Measurements from ENCODE around the gene TBL1X. TPM values are rescaled to one million over a fixed set of nuclear protein-coding genes. Genes with fewer than 3 reads are reported as not detected.

Gene TBL1X
- total RNA-seq, 1 experiment from 2014 or later = 14.6 TPM

- DNase-seq (ENCODE audit: low read depth, low spot score) (no peak), ATAC-seq (no peak)
- Histone ChIP-seq H3K9me3 (ENCODE audit: control insufficient read depth, insufficient read depth, low read depth, low read length) (no peaks in the 10 kb centered on the region), H3K4me1 (ENCODE audit: control insufficient read depth, insufficient read depth, low read length) (no peaks in the 10 kb centered on the region), H3K27ac (ENCODE audit: low read length) (no peak overlapping the region), H3K27me3 (ENCODE audit: control insufficient read depth, insufficient read depth, low read length) (no peaks in the 10 kb centered on the region), H3K36me3 (ENCODE audit: control insufficient read depth, insufficient read depth, low read length) (no peaks in the 10 kb centered on the region), H3K4me3 (ENCODE audit: low read depth in 2 of 2, low read length in 2 of 2) (no peak overlapping the region)
- no TSS peak for BruUV-seq (replicated peaks)
- intact Hi-C loops (cut with micrococcal nuclease; ENCODE audit: unreplicated experiment) (no loop called here), in situ Hi-C loops (cut with HindIII; ENCODE audit: low pct_unique_long_range_greater_than_20kb, low sequenced_read_pairs) (no loop called here)
- TF ChIP-seq POLR2AphosphoS5 (IDR thresholded peaks at IDR 0.05; ENCODE audit: low read depth, low read length) (no peak), SIN3A (IDR thresholded peaks at IDR 0.05; ENCODE audit: borderline replicate concordance, insufficient read depth, low read depth, low read length) (no peak), REST (IDR thresholded peaks at IDR 0.05; ENCODE audit: insufficient read depth in 1 of 2, low read depth in 2 of 2, low read length in 1 of 2) (no peak), CTCF (IDR thresholded peaks at IDR 0.05) (no peak), TCF7L2 (IDR thresholded peaks at IDR 0.05; ENCODE audit: low read depth, low read length) (no peak)
- CTCF ChIA-PET = no interaction called here
- POLR2A ChIA-PET = no interaction called here
Observed at GRCh38 chrX:9717376-9717775, 252.5 kb downstream of the TBL1X start.

GRCh38 chrX:9724711-9725110 lies 259.9 kb downstream of the TBL1X start:
- Histone ChIP-seq H3K4me1 (ENCODE audit: control insufficient read depth, insufficient read depth, low read length) (no peaks in the 10 kb centered on the region), H3K9me3 (ENCODE audit: control insufficient read depth, insufficient read depth, low read depth, low read length) (no peaks in the 10 kb centered on the region), H3K4me3 (ENCODE audit: low read depth in 2 of 2, low read length in 2 of 2) (no peak overlapping the region), H3K36me3 (ENCODE audit: control insufficient read depth, insufficient read depth, low read length) (no peaks in the 10 kb centered on the region), H3K27ac (ENCODE audit: low read length) (no peak overlapping the region), H3K27me3 (ENCODE audit: control insufficient read depth, insufficient read depth, low read length) (no peaks in the 10 kb centered on the region)
- TF ChIP-seq POLR2AphosphoS5 (IDR thresholded peaks at IDR 0.05; ENCODE audit: low read depth, low read length) = no peak
- TF ChIP-seq CTCF (IDR thresholded peaks at IDR 0.05) = no peak
- no peak for TF ChIP-seq TCF7L2 (IDR thresholded peaks at IDR 0.05; ENCODE audit: low read depth, low read length)
- POLR2A ChIA-PET = interaction anchor here (0.6 kb wide), 1 partner anchor 649 kb away, joined by 8 read pairs; no protein-coding TSS in a partner anchor
- BruUV-seq (replicated peaks) = no TSS peak
- in situ Hi-C loops (cut with HindIII; ENCODE audit: low pct_unique_long_range_greater_than_20kb, low sequenced_read_pairs) (no loop called here), intact Hi-C loops (cut with micrococcal nuclease; ENCODE audit: unreplicated experiment) (no loop called here)
- DNase-seq (ENCODE audit: low read depth, low spot score) (no peak), ATAC-seq (no peak)
- CTCF ChIA-PET = no interaction called here
